ENCODE measurements around the gene TRMT112. TPM values are rescaled to one million over a fixed set of nuclear protein-coding genes. Genes with fewer than 3 reads are reported as not detected.

Gene TRMT112
- 217 and 259 TPM in 2 replicates for total RNA-seq

- peak; percentile 77 for DNase-seq (ENCODE audit: extremely low read depth, low read depth, low spot score)
Observed at GRCh38 chr11:64317325-64317960, at the start of gene TRMT112. TRMT112 (minus strand) TSS chr11:64317559; CDS start chr11:64317526, 33 bp downstream.

- DNase-seq (ENCODE audit: extremely low read depth, low read depth, low spot score): no peak
Observed at GRCh38 chr11:64366751-64367150, 49.4 kb upstream of the TRMT112 start.

GRCh38 chr11:64364911-64365310 is 47.6 kb upstream of the TRMT112 start:
- DNase-seq (ENCODE audit: extremely low read depth, low read depth, low spot score): no peak

- no peak for DNase-seq (ENCODE audit: extremely low read depth, low read depth, low spot score)
Observed at GRCh38 chr11:64364435-64364834, 47.1 kb upstream of the TRMT112 start.

GRCh38 chr11:64362339-64362738 is 45.0 kb upstream of the TRMT112 start:
- no peak for DNase-seq (ENCODE audit: extremely low read depth, low read depth, low spot score)

GRCh38 chr11:64361659-64362058 is 44.3 kb upstream of the TRMT112 start:
- DNase-seq (ENCODE audit: extremely low read depth, low read depth, low spot score): no peak

GRCh38 chr11:64360448-64360921 is 43.1 kb upstream of the TRMT112 start:
- no peak for DNase-seq (ENCODE audit: extremely low read depth, low read depth, low spot score)

GRCh38 chr11:64359712-64360445 is 42.5 kb upstream of the TRMT112 start:
- no peak for DNase-seq (ENCODE audit: extremely low read depth, low read depth, low spot score)

GRCh38 chr11:64358907-64359711 is 41.8 kb upstream of the TRMT112 start, which contains the start of gene RPS6KA4:
RPS6KA4 (plus strand) TSS chr11:64359162; CDS start chr11:64359236, 74 bp downstream.
- no peak for DNase-seq (ENCODE audit: extremely low read depth, low read depth, low spot score)

- DNase-seq (ENCODE audit: extremely low read depth, low read depth, low spot score): no peak
Observed at GRCh38 chr11:64358536-64358906, 41.2 kb upstream of the TRMT112 start.

- DNase-seq (ENCODE audit: extremely low read depth, low read depth, low spot score): no peak
Observed at GRCh38 chr11:64357904-64358535, 40.7 kb upstream of the TRMT112 start.

- no peak for DNase-seq (ENCODE audit: extremely low read depth, low read depth, low spot score)
Observed at GRCh38 chr11:64357446-64357845, 40.1 kb upstream of the TRMT112 start.

- DNase-seq (ENCODE audit: extremely low read depth, low read depth, low spot score): no peak
Observed at GRCh38 chr11:64356498-64357411, 39.4 kb upstream of the TRMT112 start.

- peak; percentile 36 for DNase-seq (ENCODE audit: extremely low read depth, low read depth, low spot score)
Observed at GRCh38 chr11:64355078-64355940, 38.0 kb upstream of the TRMT112 start.

GRCh38 chr11:64353715-64354506 is 36.6 kb upstream of the TRMT112 start:
- DNase-seq (ENCODE audit: extremely low read depth, low read depth, low spot score): no peak

GRCh38 chr11:64352995-64353714 is 35.8 kb upstream of the TRMT112 start:
- no peak for DNase-seq (ENCODE audit: extremely low read depth, low read depth, low spot score)
